ENCODE data around the gene ACSS2.

DNA sequence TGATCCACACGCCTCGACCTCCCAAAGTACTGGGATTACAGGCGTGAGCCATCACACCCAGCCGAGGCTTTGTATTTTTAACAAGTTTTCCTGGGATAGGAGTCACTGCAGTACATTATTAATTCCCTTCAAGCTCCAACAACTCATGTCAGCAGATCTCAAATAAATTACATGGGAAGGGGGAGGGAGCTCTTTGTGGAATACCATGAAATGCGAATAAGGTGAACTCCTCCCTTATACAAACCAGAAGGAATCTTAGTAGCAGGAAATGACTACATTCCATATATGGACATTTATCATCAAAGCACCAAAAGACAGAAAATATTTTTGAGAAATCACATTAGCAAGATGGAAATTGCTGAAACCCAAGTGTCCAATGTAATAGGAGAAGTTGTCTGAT is 76.3 kb downstream of the ACSS2 start:
- no peak for TF ChIP-seq CTCF (IDR thresholded peaks at IDR 0.05; ENCODE audit: insufficient read depth, low read depth, low read length)
- no peak for TF ChIP-seq EZH2 (IDR thresholded peaks at IDR 0.05; ENCODE audit: insufficient read depth, low read length)
